ENCODE results near the gene ZDHHC8. TPM values are rescaled to one million over a fixed set of nuclear protein-coding genes. Genes with fewer than 3 reads are reported as not detected.

The ZDHHC8 gene
- total and polyA plus RNA-seq, 2 donors (not counting 3 experiments of a cell fraction or from before 2014, with no cell fraction given): 49.8 to 131 TPM

GRCh38 chr22:20089977-20090729 lies 41.5 kb upstream of the ZDHHC8 start:
- dilution Hi-C loops (cut with MboI; ENCODE audit: extremely low pct_ligation_motif_present, low sequenced_read_pairs): no loop called here
- FAIRE-seq (no peak), DNase-seq (ENCODE audit: low read depth, low spot score) (no peak)
- peaks cover 56 to 83% of the 10 kb centered on the region in 2 experiments for H3K36me3 ChIP-seq (ENCODE audit: control insufficient read depth in 2 of 2, extremely low read depth in 1 of 2, insufficient read depth in 2 of 2, low read length in 2 of 2)
- CTCF ChIA-PET: no interaction called here
- H3K9ac ChIP-seq (replicated peaks; ENCODE audit: extremely low read depth, insufficient read depth, low read length): no peak overlapping the region
- H3K79me2 ChIP-seq (ENCODE audit: control insufficient read depth, insufficient read depth, low read length): peaks cover 55% of the 10 kb centered on the region
- no peaks in the 10 kb centered on the region for H3K27me3 ChIP-seq (ENCODE audit: control insufficient read depth in 2 of 2, insufficient read depth in 2 of 2, low read length in 2 of 2)
- H3K9me1 ChIP-seq (replicated peaks; ENCODE audit: control insufficient read depth, extremely low read depth, insufficient read depth, low read length): no peaks in the 10 kb centered on the region
- H4K20me1 ChIP-seq (replicated peaks; ENCODE audit: control insufficient read depth, extremely low read depth, insufficient read depth, low read length): peaks cover 2% of the 10 kb centered on the region
- no peak overlapping the region for H3K4me3 ChIP-seq (replicated peaks in 1 of 3; ENCODE audit: insufficient read depth in 1 of 3, low read depth in 1 of 3, low read length in 3 of 3)
- no peaks in the 10 kb centered on the region for H3K9me3 ChIP-seq (replicated peaks; ENCODE audit: control insufficient read depth, insufficient read depth, low read length)
- H2AFZ ChIP-seq (ENCODE audit: low read depth, low read length): no peak overlapping the region
- POLR2A ChIA-PET: no interaction called here
- TF ChIP-seq POLR2A (IDR thresholded peaks at IDR 0.05; ENCODE audit: low read depth, low read length) (no peak), CTCF (IDR thresholded peaks at IDR 0.05; ENCODE audit: extremely low read depth in 1 of 2, insufficient read depth in 1 of 2, low read depth in 1 of 2, low read length in 2 of 2) (no peak), POLR2AphosphoS5 (IDR thresholded peaks at IDR 0.05; ENCODE audit: insufficient read depth, low read depth, low read length) (no peak), GATA2 (IDR thresholded peaks at IDR 0.05; ENCODE audit: insufficient read depth, insufficient read length, low read depth, low read length) (no peak), MYC (IDR thresholded peaks at IDR 0.05; ENCODE audit: low read depth, low read length) (no peak), MAX (IDR thresholded peaks at IDR 0.05; ENCODE audit: insufficient read depth, insufficient read length) (no peak), EZH2 (IDR thresholded peaks at IDR 0.05; ENCODE audit: borderline replicate concordance, low read depth, low read length, severe bottlenecking) (no peak), JUN (IDR thresholded peaks at IDR 0.05; ENCODE audit: borderline replicate concordance, insufficient read depth, insufficient read length, low read depth) (no peak), FOS (IDR thresholded peaks at IDR 0.05; ENCODE audit: borderline replicate concordance, insufficient read depth, low read length) (no peak)
- no peaks in the 10 kb centered on the region for H3K4me1 ChIP-seq (ENCODE audit: control insufficient read depth, extremely low read depth, insufficient read depth, low read length)
- BruUV-seq (replicated peaks): no TSS peak
- intact Hi-C loops (cut with micrococcal nuclease): no loop called here
- no peak overlapping the region for H3K4me2 ChIP-seq (ENCODE audit: insufficient read depth, low read length)
- no peak overlapping the region for H3K27ac ChIP-seq (ENCODE audit: insufficient read depth, low read depth, low read length)
